GM19193 (cell line): ENCODE measurements around the gene IQCK.

Source experiments
- POLR2A ChIP-seq: IDR thresholded peaks from 4 replicates; pipeline ENCODE4 v1.6.1; 2011; ENCODE audit not compliant: insufficient read depth, insufficient read length; ENCODE audit errors: extremely low read depth

Gene IQCK

DNA sequence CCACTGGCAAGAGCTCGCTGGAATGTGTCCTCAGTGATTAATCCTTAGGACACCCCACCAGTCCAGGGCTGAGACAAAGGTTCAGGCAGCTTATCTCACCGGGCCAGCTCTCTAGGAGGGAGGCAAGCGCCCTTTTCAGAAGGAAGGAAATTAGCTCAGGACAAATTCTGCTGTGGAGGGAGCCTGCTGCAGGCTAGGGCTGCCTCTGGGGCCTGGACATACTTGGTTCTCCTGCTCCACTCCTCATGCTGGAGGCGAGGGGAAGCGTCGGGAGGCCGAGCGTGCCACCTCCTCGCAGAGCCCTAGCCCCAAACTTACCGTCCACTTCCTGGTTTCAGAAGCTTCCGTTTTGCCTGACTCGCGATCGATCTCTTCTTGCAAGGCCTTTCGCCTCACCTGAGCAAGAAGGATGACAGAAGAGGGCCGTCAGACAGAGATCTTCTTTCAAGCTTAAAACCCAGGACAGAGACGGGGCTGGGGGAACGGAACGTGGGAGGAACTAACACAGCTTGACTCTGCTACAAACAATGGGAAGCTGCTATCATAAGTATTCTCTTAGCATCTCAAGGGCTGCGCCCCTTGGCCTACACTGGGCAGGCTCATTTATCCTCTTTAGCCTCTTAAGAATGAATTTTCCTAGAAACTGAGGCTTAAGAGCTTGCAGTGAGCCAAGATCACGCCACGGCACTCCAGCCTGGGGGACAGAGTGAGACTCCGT lies 7.7 kb upstream of the IQCK start:
- no peak for TF ChIP-seq POLR2A

DNA sequence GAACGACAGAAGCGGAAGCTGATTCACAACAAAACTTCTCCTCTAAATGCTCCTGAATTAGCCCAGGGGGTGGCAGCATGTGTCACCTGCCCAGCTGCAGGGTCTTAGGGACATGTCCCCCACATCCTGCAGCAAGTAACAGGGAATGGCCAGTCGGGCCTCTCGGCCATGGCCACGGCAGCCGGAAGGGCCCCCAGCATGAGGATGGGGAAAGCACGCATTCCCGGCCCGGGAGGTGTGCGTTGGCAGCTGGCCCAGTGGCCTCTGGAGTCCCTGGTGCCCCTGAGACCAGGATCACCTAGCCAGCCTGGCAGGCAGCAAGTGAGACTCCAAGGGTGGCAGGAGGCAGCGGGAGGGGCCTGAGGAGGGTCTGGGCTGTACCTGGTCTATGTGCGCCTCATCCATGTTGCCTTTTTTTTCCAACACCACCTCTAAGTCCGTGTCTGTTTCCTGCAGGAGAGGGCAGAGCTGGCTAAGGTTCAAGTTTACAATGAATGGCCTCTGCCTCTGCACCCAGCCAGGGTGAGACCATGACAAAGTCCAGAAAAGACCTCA lies 7.0 kb upstream of the IQCK start:
- no peak for TF ChIP-seq POLR2A

DNA sequence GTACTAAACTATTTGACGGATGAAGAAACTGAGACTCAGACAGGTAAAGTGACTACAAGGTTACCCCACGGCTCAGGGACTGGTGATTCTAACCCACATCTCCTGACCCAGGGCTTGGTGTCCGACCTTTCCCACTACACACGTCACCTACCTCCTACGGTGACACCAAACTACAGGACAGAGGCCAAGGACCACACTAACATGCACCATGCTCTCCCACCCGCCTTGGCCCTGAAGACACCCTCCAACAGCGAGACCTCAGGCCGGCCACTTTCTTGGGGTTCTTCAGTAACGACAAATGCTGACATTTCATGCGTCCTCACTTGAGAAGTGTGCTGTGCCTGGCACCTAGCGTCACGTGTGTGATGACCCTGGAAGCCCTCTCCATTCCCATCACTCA lies 6.4 kb upstream of the IQCK start:
- no peak for TF ChIP-seq POLR2A

DNA sequence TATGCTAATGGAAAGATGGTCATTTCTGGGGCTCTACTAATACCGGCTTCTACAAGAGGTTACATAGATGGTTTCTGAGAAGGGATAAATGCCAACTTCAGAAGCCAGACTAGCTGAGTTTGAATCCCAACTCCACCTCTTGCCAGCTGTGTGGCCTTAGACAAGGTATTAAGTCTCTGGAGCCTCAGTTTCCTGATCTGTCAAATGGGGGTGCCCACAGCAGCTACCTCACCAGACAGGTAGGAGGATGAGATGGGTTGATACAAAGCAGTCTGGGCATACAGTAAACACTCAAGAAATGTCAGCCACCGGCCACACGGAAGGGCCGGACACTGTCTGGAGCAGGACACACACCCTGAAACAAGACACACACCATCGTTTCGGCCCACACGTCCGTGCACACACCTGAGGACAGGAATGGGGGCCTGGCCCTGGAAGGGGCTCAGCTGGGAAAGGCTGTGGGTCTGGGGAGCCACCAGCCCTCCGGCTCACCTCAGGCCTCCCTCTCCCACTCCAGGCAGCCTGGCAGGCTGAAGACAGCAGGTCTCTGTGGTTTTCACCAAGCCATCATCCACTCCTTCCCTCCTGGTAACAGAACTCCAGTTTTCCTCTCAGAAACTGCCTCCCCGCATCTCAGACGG lies 5.5 kb upstream of the IQCK start:
- no peak for TF ChIP-seq POLR2A

DNA sequence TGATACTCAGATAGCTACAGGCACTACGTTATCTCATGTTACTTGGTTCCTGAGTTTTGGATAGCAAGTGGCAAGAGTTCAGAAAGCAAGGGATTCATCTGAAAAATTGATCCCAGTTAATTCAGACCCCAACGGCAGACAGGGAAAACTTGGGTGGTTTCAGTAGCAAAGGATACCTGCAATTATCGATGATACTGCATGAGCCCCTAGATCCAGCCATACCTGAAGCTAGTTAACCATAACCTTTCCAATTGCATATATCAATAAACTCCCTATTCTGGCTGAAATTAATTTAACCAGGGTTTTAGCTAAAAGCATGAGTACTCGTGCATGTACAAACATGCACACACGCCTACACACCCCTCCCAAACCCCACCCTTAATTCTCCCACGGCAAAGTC lies 4.4 kb upstream of the IQCK start:
- TF ChIP-seq POLR2A = no peak

DNA sequence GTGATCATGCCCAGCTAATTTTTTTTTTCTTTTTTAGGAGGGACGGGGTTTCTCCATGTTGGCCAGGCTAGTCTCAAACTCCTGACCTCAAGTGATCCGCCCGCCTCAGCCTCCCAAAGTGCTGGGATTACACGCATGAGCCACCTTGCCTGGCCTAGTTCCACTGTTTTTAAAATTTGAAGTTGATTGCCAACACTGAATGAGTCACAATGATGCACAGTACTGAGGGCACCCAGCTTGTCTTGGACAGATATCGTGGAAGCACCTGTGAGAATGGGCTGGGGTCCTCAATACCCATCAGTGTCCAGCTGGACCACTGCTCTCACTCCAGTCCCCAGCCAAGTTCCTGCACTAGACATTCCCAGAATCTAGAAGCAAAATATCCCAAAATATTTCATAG lies 2.5 kb upstream of the IQCK start:
- no peak for TF ChIP-seq POLR2A

DNA sequence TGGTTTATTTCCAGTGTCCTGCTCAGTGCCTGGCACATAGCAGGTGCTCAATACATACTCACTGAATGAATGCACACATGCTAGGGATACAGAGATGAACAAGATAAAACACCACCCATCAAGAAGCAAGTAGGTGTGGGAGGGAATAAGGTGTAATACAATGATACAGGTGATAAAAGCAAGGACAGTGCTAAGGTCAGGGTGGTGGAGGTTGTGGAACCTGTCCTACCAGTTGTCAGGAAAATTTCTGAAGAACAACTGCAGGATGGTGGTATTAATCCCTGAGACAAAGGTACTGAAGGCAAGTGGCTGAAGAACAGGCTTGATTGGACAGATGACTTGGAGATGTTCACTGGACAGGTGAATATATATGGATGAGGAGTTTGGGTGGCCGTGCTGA lies 1.9 kb upstream of the IQCK start:
- no peak for TF ChIP-seq POLR2A

DNA sequence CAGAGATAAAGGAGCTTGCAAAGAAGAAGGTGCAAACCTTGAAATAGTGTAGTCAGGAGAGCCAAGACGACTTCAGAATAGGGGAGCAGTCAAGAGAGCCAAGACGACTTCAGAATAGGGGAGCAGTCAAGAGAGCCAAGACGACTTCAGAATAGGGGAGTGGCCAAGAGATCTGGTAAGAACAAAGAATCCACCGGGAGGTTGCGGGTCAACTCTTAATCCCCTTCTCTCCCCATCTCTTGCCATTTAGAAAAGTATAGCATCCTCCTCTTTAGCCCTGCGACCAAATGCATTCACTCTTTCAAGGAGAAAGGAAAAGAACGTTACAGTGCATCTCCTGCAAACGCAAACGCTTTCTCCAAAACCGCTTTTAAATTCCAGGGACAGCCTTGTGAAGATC lies 757 bp upstream of the IQCK start:
- TF ChIP-seq POLR2A = no peak

DNA sequence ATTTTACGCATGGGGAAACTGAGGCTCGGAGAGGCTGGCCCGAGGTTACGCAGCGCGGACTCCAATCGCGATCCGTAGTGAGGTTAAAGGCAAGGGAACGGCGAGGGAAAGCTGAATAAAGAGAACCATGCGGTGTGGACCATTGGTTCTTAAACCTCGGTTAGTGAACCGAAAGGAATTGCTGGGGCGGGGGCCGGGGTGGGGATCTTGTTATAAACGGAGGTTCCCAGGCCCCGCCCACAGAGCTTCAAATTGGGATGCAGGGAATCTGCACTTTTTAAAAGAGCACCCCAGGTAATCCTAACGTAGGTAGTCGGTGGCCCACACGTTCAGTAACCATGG lies 524 bp downstream of the IQCK start:
- TF ChIP-seq POLR2A = no peak

DNA sequence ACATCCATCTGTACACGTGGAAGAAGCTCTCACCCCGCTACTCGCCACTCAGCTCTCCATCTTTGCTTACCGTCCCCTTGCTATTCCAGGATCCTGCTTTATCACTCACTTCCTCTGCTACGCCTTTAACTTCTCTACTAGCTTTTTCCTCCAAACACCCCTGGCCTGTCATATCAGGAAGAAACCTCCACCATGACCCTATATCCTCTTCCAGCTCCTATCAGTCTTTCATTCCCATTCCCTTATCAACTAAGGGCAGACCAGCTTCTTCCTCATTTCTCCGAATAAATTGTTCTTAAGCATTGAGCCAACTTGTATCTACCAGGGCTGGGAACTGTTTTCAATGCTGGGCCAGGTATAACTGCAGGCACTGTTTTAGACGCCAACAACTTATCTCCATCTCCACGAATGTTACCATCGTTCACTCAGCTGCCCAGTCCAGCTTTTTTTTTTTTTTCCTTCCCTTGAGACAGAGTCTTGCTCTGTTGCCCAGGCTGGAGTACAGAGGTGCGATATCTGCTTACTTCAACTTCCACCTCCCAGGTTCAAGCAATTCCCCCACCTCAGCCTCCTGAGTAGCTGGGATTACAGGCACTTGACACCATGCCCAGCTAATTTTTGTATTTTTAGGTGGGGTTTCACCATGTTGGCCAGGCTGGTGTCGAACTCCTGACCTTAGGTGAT lies 4.3 kb downstream of the IQCK start:
- TF ChIP-seq POLR2A = no peak

DNA sequence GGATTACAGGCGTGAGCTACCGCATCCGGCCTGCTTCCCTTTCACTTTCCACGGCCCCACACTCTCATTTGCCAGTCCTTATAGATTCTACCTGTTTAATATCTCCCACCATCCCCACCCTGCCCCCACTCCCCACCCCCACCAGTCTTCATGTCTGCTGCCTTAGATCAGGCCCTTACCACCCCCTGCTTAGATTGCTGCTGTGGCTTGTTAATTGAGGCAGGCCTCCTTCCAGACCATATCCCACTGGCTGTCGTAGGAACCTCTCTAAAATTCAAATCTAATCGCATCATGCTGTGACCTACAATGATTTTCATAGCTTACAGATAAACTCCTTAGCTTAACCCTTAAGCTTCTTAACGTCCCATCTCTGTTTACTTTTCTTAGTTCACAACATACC lies 4.9 kb downstream of the IQCK start:
- TF ChIP-seq POLR2A = no peak

DNA sequence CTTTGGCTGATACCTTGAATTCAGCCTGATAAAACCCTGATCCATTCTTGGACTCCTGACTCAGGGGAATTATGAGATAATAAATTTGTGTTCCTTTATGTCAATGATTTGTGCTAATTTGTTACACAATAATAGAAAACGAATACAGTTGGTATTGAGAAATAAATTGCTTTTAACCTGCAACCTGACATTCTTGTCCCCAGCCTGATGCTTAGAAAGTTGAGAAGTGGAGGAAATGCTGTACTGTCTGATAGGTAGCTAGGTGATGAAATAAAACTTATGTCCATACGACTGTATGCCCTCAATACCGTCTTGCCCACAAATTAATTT lies 10.5 kb downstream of the IQCK start:
- no peak for TF ChIP-seq POLR2A

DNA sequence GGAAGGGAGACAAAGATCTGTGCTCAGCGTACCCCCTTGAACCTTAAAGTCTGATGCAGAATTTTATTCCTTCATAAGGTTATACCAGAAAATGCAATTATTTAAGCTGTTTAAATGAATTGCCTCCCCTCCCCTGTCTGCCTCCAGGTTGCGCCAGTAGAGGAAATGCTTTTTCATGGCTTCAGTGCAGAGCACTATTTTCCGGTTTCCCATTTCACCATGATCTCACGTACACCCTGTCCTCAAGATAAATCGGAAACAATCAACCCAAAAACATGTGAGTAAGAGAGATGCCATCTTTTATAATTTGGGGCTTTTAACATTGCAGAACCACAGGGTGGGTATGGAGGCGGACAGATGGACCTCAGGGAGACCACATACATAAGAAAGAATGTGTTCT lies 15.5 kb downstream of the IQCK start:
- no peak for TF ChIP-seq POLR2A

DNA sequence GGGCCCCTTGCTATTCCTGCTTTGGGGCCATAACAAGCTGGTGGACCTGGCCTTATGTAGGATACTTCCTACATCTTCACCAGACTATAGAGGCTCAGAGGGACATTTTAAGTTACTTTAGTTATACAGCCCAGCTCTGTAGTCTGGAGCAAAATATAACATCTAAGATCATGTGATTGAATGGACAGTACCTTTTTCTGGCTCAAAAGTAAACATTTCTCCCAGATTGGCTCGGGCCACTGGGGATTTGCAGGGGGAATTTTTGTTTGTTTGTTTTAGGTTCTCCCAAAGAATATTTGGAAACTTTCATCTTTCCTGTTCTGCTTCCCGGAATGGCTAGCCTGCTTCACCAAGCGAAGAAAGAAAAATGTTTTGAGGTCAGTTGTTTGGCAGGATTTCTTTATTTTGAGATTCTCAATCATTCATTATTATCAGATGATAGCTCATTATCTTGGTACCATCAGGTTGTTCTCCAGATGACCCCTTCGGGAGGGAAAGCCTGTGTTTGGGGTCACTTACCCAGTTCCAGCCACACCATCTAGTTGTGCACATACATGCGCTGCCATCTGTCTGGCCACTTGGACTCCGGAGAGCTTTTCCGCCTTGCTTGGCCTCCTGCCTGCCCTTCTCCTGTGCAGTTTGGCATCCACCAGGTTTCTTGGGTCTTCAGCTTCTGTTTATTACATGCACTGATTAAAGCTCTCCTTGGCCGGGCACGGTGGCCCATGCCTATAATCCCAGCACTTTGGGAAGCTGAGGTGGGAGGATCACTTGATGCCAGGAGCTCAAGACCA lies 17.2 kb downstream of the IQCK start:
- no peak for TF ChIP-seq POLR2A

DNA sequence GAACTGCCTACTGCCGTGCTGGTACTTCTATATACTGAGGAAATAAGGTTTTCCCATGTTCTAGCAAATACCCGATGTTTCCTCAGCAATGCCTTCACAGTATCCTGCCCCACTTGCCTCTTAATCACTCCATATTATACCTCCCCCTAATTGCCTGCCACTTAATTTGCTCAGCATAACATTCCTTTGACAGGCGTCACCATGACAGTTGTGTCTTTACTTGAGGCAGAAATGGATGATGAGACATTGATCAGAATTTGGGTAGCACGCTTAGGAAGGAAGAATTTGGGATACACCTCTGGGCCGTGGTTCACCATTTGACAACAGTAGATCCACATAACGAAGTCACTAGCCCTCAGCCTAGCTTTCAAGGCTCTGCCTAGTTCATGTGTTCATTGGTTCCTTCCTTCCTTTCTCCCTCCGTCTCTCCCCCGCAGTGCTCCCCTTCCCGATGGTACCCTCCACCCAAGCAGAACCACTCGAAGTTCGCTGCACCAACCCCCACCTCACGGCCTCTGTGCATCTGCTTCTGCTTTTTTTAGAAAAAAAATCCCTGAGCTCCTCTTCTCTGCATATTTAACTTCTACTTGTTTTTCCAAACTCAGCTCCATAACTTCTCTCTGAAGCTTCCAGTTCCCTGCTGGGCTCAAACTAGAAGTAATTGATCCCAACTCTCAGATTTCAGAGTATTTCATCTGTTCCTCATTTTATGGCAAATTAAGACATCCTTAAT lies 19.4 kb downstream of the IQCK start:
- no peak for TF ChIP-seq POLR2A
